Type B pancreatic cell (in vitro differentiated cells): ENCODE results near the gene COL8A1. TPM values are rescaled to one million over a fixed set of nuclear protein-coding genes. Genes with fewer than 3 reads are reported as not detected.
"Not testable (repeated sequence)": the region's sequence is repeated elsewhere in the genome, so short reads cannot be mapped to it uniquely, and the experiment has no call there.

Experiments
- DNase-seq: peaks from one replicate; pipeline ENCODE4 v3.0.0; 2021; ENCODE audit warnings: mixed read lengths; ENCODE audit not compliant: unreplicated experiment; ENCODE audit errors: extremely low spot score
- H3K27ac Mint-ChIP-seq: 2 replicates; pipeline ENCODE4 v1.8.0; 2021; ENCODE audit warnings: mild to moderate bottlenecking, mixed read lengths
- H3K27me3 Mint-ChIP-seq: 2 replicates; pipeline ENCODE4 v1.8.0; 2021; ENCODE audit warnings: mixed read lengths
- H3K36me3 Mint-ChIP-seq: 2 replicates; pipeline ENCODE4 v1.8.0; 2021; ENCODE audit warnings: mixed read lengths
- H3K4me1 Mint-ChIP-seq: one replicate; pipeline ENCODE4 v1.8.0; 2021; ENCODE audit warnings: mixed read lengths; ENCODE audit not compliant: unreplicated experiment
- H3K4me3 Mint-ChIP-seq: 2 replicates; pipeline ENCODE4 v1.8.0; 2021; ENCODE audit warnings: mild to moderate bottlenecking, mixed read lengths
- H3K9me3 Mint-ChIP-seq: 2 replicates; pipeline ENCODE4 v1.8.0; 2021; ENCODE audit warnings: mixed read lengths
- total RNA-seq: library from RNA; stranded (reverse); gene quantifications from 2 replicates; pipeline ENCODE4 v1.2.1, GENCODE V29; 2021; ENCODE audit warnings: low replicate concordance
- TF ChIP-seq, protein P1 (sequence below): fragments of 200-600 bp; sonication (generic); conservative IDR thresholded peaks from 2 replicates; pipeline ENCODE4 v1.5.0; 2021; ENCODE audit warnings: antibody characterized with exemption, mild to moderate bottlenecking

COL8A1 gene
- total RNA-seq, 1 donor from 2014 or later = 2.6 TPM

DNA sequence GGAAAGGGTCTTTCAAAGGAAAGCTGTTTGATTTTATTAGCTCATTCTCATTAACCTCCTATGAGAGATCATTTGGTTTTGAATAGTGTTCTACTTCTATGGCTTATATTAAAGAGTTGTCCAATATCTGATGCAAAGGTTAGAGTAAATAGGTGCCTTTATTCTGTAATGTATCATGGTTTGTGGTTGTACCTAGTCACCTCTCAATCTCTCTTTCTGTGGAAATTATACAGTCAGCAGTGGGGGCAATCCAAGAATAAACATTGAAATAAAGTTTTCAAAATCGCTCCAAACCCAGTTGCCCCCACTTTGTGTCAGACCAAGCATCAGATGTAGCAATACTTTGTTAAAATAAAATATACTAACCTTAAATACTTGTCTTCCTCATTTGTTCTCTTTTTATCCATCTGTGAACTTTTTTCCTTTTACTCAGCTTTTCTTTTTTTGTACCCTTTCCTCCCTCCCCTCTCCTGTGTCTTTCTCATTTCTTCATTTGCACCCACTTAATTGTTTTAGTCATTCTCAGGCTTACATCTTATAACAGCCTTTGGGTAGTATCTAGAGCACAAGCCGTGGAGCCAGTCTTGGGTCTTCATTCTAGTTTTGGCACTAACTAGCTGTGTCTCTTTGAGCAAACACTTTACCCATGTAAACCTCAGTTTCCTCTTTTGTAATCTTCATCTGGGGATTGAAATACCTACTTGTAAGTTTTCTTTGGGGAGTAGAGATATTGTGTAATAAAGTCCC lies 196.0 kb downstream of the COL8A1 start:
- Mint-ChIP-seq H3K4me3 (no peak overlapping the region), H3K36me3 (no peaks in the 10 kb centered on the region)

DNA sequence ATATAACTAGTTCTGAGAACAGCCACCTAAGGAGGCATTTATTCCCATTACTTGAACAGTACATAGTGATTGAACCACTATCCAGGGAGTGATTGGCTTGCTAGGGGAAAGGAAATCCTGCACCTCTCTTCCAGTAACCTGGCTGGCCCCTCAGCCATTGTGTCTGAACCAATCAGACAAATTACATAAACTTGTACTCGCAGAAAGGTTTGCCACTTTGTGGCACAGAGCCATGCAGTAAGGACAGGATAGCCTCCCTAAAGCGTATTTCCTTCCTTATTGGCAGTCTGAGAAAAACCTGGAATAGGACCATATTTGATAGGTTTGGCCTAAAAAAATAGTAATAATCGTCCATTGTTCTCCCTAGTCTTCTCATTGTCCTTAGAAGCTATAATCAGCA lies 198.3 kb downstream of the COL8A1 start:
- Mint-ChIP-seq H3K4me1 (peaks cover 6% of the 10 kb centered on the region), H3K27me3 (no peaks in the 10 kb centered on the region), H3K27ac (no peak overlapping the region), H3K9me3 (no peaks in the 10 kb centered on the region), H3K4me3 (no peak overlapping the region), H3K36me3 (no peaks in the 10 kb centered on the region)
- no peak for DNase-seq
- TF ChIP-seq, protein P1, sequence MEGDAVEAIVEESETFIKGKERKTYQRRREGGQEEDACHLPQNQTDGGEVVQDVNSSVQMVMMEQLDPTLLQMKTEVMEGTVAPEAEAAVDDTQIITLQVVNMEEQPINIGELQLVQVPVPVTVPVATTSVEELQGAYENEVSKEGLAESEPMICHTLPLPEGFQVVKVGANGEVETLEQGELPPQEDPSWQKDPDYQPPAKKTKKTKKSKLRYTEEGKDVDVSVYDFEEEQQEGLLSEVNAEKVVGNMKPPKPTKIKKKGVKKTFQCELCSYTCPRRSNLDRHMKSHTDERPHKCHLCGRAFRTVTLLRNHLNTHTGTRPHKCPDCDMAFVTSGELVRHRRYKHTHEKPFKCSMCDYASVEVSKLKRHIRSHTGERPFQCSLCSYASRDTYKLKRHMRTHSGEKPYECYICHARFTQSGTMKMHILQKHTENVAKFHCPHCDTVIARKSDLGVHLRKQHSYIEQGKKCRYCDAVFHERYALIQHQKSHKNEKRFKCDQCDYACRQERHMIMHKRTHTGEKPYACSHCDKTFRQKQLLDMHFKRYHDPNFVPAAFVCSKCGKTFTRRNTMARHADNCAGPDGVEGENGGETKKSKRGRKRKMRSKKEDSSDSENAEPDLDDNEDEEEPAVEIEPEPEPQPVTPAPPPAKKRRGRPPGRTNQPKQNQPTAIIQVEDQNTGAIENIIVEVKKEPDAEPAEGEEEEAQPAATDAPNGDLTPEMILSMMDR = no peak

More for the DNA sequence above, 196.0 kb downstream of the COL8A1 start:
- TF ChIP-seq, protein P1 = no peak
- Mint-ChIP-seq H3K27ac (no peak overlapping the region), H3K9me3 (no peaks in the 10 kb centered on the region), H3K4me1 (peaks cover 6% of the 10 kb centered on the region), H3K27me3 (no peaks in the 10 kb centered on the region)
- DNase-seq = no peak

DNA sequence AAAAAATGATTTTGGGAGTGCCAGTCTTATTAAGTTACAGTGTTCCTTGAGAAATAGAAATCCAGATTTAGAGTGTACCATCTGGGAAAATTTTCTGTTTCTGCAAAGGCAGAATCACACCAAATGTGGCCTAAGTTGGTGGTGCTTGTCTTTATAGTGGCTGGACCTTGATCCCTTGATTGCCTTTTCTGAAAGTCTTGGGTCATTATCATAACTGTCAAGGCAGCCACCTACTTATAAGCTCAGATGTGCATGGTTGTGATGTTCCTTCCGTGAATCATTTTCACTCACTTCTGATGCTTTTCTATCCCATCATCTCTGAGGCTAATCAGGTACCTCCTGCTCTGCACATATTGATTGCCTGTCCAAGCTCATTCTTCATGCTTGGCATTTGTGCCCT lies 199.3 kb downstream of the COL8A1 start:
- TF ChIP-seq, protein P1 = no peak
- no peak for DNase-seq
- Mint-ChIP-seq H3K9me3 (no peaks in the 10 kb centered on the region), H3K27ac (no peak overlapping the region), H3K27me3 (no peaks in the 10 kb centered on the region), H3K4me1 (peaks cover 6% of the 10 kb centered on the region), H3K4me3 (no peak overlapping the region), H3K36me3 (no peaks in the 10 kb centered on the region)

DNA sequence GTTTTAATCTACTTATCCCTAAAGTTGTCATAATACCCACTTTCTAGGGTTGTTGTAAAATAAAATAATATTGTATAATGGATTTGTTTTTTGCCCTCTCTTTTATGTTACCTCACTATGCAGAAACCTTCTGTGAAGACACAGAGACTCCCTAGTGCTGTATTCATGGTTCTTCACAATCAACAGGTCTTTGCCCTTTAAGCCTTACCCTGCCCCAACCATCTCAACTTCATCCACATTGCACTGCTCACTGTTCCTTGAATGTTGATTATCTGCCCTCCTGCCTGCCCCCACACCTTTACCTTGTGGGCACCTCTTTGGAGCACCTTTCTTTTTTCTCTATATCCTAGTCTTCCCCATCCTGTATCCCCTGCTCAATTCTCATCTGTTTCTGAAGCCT lies 200.4 kb downstream of the COL8A1 start:
- DNase-seq = no peak
- Mint-ChIP-seq H3K27me3 (no peaks in the 10 kb centered on the region), H3K27ac (no peak overlapping the region), H3K9me3 (no peaks in the 10 kb centered on the region), H3K36me3 (no peaks in the 10 kb centered on the region), H3K4me1 (peaks cover 9% of the 10 kb centered on the region), H3K4me3 (no peak overlapping the region)
- TF ChIP-seq, protein P1 = no peak

DNA sequence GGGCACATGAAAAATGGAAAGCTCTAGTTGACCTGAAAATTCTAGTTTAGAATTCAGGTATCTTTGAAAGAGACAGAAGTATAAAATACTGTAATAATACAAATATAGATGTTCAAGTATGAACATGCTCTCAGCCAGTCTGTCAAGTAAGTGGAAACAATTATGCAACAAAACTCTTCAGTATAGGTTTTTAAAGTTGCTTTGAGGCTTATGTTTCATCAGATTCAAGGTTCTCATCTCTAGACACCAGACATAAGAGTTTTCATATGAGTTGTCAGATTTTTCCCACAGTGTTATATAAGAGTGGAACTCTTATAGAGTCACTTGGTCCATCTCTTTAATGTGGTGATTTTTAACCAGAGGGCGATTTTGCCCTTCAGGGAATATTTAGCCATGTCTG lies 201.2 kb downstream of the COL8A1 start:
- TF ChIP-seq, protein P1 = no peak
- Mint-ChIP-seq H3K9me3 (no peaks in the 10 kb centered on the region), H3K27me3 (no peaks in the 10 kb centered on the region), H3K36me3 (no peaks in the 10 kb centered on the region), H3K27ac (no peak overlapping the region), H3K4me3 (no peak overlapping the region), H3K4me1 (peaks cover 9% of the 10 kb centered on the region)
- DNase-seq = no peak

DNA sequence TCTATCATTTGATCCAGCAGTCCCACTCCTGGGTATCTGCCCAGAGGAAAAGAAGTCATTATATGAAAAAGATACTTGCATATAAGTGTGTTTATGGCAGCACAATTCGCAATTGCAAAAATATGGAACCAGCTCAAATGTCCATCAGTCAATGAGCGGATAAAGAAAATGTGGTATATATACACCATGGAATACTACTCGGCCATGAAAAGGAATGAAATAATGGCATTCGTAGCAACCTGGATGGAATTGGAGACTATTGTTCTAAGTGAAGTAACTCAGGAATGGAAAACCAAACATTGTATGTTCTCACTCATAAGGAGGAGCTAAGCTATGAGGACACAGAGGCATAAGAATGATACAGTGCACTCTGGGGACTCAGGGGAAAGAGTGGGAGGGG lies 203.6 kb downstream of the COL8A1 start:
- not testable (repeated sequence) for H3K4me3 Mint-ChIP-seq, H3K27ac Mint-ChIP-seq, H3K9me3 Mint-ChIP-seq, DNase-seq, H3K36me3 Mint-ChIP-seq, H3K27me3 Mint-ChIP-seq
- peaks cover 13% of the 10 kb centered on the region for H3K4me1 Mint-ChIP-seq
